Spleen (tissue), 7 donors: ENCODE results near the gene SULT1C2.

Source experiments
- CTCF ChIP-seq, 11 experiments: fragments of 200-600 bp in 7 of 11; fragments of 450-650 bp in 4 of 11; sonication (generic) in 4 of 11; IDR thresholded peaks in 8 of 11; conservative IDR thresholded peaks in 3 of 11; 1 replicate in 7 of 11; 2 replicates in 4 of 11; pipeline versions ENCODE4 v1.4.0 to v1.8.0; 2016 to 2021; ENCODE audit warnings: antibody characterized with exemption in 11 of 11, inconsistent platforms in 4 of 11, mild to moderate bottlenecking in 1 of 11
- POLR2A ChIP-seq, 3 donors: fragments of 450-650 bp; IDR thresholded peaks; one replicate each; pipeline ENCODE4 v1.5.1; 2017; ENCODE audit warnings: antibody characterized with exemption in 3 of 3, mild to moderate bottlenecking in 1 of 3
- POLR2AphosphoS5 ChIP-seq, 3 donors: sonication (generic); formaldehyde crosslinking; IDR thresholded peaks; one replicate each; pipeline ENCODE4 v1.5.1; 2017; ENCODE audit warnings: antibody characterized with exemption in 3 of 3
- donor health status: DM: no; HTN: no; CAD: no; lungs with moderate emphysema.
- donor health status: DM: no; HTN: no; CAD: no.
- donor health status: DM: no; HTN: no; CAD: no.

DNA sequence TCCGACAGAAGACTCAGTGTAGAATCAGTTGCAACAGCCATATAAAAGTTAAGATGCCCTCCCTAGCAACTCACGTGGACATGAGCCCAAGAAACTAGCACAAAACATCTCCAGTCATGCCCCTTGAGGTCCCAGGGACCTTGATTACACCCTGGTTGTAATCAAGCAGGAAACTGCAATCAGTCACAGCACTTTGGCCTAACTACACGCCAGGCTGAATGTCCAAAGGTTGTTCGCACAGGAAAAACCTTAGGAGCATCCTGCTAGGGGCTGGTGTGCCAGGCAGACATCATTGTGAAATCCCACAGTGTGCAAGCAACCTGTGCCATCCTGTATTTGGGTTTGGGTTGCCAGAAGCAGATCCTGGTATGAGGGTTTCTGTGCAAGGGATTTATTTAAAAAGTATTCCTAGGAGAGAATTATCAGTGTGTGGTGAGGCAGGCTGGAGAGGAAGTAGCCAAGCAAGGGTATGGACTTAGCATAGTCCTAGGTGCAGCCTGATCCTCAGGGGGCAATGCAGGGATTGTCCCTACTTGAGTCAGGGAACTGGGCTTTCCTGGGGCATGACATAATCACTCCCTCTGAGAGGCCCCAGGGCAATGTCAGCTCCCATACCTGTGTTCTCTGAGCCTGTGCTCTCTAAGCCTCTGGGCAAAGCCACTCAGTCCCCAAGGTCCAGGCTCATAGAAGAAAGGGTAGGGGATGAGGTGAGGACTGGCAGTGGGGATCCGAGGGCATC is 17.8 kb upstream of the SULT1C2 start:
- no peak for TF ChIP-seq CTCF (IDR thresholded peaks at IDR 0.05 in 8 of 11, conservative IDR thresholded peaks at IDR 0.05 in 3 of 11)
- no peak for TF ChIP-seq POLR2A (IDR thresholded peaks at IDR 0.05)
- no peak for TF ChIP-seq POLR2AphosphoS5 (IDR thresholded peaks at IDR 0.05)
